ENCODE data around the gene CCDC7. TPM values are rescaled to one million over a fixed set of nuclear protein-coding genes. Genes with fewer than 3 reads are reported as not detected.
A peak's percentile ranks its signal among the peaks of the same experiment; 100 is the strongest.

Gene CCDC7
- total RNA-seq, 1 experiment from 2014 or later: 7.4 TPM

DNA sequence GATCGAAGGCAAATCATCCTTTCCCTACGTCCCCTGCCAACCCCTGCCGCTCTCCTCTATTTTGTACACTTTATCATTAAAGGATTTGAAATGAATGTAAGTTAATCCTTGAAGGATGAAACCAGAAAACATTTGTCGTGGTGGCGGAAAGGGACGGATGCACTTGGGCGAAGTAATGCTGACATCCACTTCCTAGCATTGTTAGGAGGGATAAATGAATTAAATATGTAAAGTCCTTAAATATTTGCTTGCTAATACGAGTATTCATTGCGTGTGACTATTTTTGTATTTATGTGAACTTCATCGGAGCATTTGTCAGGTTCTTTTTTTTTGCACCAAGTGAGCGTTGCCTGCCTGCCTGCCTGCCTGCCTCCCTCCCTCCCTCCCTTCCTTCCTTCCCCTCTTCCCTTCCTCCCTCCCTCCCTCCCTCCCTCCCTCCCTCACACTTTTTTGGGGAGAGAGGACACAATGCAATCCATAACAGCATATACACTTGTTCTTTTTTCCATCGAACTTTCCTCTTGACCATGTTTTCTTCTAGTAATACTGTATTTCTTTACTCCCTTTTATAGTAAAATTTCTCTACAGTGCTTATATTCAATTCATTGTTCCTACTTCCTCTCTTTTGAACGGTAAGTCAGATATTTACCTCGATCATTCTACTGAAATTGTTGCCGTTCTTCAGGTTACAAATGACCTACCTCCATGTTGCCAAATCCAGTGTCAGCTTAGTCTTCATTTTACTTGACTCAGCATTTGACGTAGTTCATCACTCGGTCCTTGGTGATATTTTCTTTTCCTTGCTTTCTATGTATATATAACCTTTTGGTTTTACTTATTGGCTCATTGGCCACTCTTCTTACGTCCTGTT, 831 bp downstream of the CCDC7 start:
- Mint-ChIP-seq H3K27ac (ENCODE audit: unreplicated experiment) (peak overlapping the region; percentile 71), H3K9me3 (ENCODE audit: low read depth, unreplicated experiment) (no peaks in the 10 kb centered on the region), H3K36me3 (ENCODE audit: insufficient read depth, unreplicated experiment) (peaks cover 20% of the 10 kb centered on the region), H3K4me1 (ENCODE audit: low read depth, unreplicated experiment) (no peaks in the 10 kb centered on the region), H3K27me3 (ENCODE audit: unreplicated experiment) (peaks cover 12% of the 10 kb centered on the region), H3K4me3 (ENCODE audit: low read depth, unreplicated experiment) (peak overlapping the region; percentile 71)
- no peak for DNase-seq
- TF ChIP-seq, protein P1, sequence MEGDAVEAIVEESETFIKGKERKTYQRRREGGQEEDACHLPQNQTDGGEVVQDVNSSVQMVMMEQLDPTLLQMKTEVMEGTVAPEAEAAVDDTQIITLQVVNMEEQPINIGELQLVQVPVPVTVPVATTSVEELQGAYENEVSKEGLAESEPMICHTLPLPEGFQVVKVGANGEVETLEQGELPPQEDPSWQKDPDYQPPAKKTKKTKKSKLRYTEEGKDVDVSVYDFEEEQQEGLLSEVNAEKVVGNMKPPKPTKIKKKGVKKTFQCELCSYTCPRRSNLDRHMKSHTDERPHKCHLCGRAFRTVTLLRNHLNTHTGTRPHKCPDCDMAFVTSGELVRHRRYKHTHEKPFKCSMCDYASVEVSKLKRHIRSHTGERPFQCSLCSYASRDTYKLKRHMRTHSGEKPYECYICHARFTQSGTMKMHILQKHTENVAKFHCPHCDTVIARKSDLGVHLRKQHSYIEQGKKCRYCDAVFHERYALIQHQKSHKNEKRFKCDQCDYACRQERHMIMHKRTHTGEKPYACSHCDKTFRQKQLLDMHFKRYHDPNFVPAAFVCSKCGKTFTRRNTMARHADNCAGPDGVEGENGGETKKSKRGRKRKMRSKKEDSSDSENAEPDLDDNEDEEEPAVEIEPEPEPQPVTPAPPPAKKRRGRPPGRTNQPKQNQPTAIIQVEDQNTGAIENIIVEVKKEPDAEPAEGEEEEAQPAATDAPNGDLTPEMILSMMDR (IDR thresholded peaks at IDR 0.05; ENCODE audit: unreplicated experiment): no peak
- BruUV-seq (replicated peaks): no TSS peak
- CTCF ChIA-PET: no interaction called here
- intact Hi-C loops (cut with micrococcal nuclease; ENCODE audit: unreplicated experiment): loop anchor here (5.0 to 10.0 kb wide), 2 partner anchors 64 to 558 kb away; no protein-coding TSS in a partner anchor

DNA sequence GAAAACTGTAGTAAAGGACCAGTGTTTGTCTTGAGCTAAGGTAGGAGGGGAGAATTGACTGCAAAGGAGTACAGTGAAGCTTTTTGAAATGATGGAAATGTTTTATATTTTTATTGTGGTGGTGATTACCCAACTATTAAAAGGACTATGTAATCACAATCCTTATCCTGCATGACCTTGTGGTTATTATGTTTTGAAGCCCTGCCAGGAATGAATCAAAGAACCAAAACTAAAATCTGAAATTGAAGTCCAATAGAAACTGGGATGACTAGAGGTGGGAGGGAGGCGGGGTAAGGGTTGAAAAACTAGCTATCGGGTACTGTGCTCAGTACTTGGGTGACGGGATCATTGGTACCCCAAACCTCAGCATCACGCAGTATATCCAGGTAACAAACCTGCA, 8.2 kb downstream of the CCDC7 start:
- Mint-ChIP-seq H3K9me3 (ENCODE audit: low read depth, unreplicated experiment) (no peaks in the 10 kb centered on the region), H3K27me3 (ENCODE audit: unreplicated experiment) (no peaks in the 10 kb centered on the region), H3K4me3 (ENCODE audit: low read depth, unreplicated experiment) (no peak overlapping the region), H3K27ac (ENCODE audit: unreplicated experiment) (no peak overlapping the region), H3K4me1 (ENCODE audit: low read depth, unreplicated experiment) (no peaks in the 10 kb centered on the region), H3K36me3 (ENCODE audit: insufficient read depth, unreplicated experiment) (no peaks in the 10 kb centered on the region)
- no peak for DNase-seq
- intact Hi-C loops (cut with micrococcal nuclease; ENCODE audit: unreplicated experiment): no loop called here
- CTCF ChIA-PET: no interaction called here
- TF ChIP-seq, protein P1 (IDR thresholded peaks at IDR 0.05; ENCODE audit: unreplicated experiment): no peak
- no TSS peak for BruUV-seq (replicated peaks)

DNA sequence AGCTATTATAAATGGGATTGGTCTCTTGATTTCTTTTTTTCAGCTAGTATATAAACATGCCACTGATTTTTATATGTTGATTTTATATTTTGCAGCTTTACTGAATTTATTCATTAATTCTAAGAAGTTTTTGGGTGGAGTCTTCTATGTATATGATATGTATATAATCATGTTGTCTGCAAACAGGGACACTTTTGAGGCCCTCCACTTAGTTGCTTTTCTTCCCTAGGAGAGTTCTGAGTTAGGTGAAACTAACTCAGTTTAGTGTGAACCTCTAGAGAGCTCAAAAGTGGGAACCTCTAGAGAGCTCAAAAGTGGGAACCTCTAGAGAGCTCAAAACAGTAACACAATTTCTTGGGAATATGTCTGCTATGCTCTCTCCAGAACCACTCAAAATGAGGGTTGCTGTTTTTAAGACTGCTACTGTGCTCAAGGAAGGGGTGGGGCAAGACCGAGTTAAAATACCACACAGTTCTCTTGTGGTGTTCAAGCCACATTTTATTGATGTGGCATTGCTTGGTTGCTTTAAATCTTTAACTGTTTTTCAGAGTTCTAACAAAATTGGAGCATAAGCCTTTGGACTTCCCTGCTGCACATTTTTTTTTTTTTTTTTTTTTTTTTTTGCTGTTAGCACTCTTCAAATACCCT, 13.2 kb downstream of the CCDC7 start:
- CTCF ChIA-PET: interaction anchor here (0.7 kb wide), 1 partner anchor 24 kb away, joined by 11 read pairs; no protein-coding TSS in a partner anchor
- TF ChIP-seq, protein P1 (IDR thresholded peaks at IDR 0.05; ENCODE audit: unreplicated experiment): no peak
- Mint-ChIP-seq H3K4me3 (ENCODE audit: low read depth, unreplicated experiment) (no peak overlapping the region), H3K36me3 (ENCODE audit: insufficient read depth, unreplicated experiment) (no peaks in the 10 kb centered on the region), H3K4me1 (ENCODE audit: low read depth, unreplicated experiment) (no peaks in the 10 kb centered on the region), H3K9me3 (ENCODE audit: low read depth, unreplicated experiment) (no peaks in the 10 kb centered on the region), H3K27ac (ENCODE audit: unreplicated experiment) (no peak overlapping the region), H3K27me3 (ENCODE audit: unreplicated experiment) (no peaks in the 10 kb centered on the region)
- intact Hi-C loops (cut with micrococcal nuclease; ENCODE audit: unreplicated experiment): no loop called here
- no peak for DNase-seq
- no TSS peak for BruUV-seq (replicated peaks)

DNA sequence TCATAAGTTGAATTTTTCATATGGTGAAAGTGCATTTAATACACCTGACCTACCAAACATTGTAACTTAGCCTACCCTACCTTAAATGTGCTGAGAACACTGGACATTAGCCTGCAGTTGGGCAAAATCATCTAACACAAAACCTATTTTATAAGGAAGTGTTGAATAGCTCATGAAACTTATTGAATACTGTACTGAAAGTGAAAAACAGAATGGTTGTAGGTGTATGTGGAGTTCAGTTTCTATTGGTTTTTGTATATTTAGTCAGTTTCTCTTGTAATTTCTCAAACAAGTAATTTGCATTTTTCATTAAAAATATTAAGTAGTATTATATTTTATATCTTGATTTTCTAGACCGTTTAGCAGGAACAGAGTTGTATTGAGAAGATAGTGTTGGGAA, 15.3 kb downstream of the CCDC7 start:
- DNase-seq: no peak
- no peaks in the 10 kb centered on the region for H3K9me3 Mint-ChIP-seq (ENCODE audit: low read depth, unreplicated experiment)
- TF ChIP-seq, protein P1 (IDR thresholded peaks at IDR 0.05; ENCODE audit: unreplicated experiment): no peak
- CTCF ChIA-PET: no interaction called here
- H3K4me1 Mint-ChIP-seq (ENCODE audit: low read depth, unreplicated experiment): no peaks in the 10 kb centered on the region
- intact Hi-C loops (cut with micrococcal nuclease; ENCODE audit: unreplicated experiment): no loop called here
- no peaks in the 10 kb centered on the region for H3K27me3 Mint-ChIP-seq (ENCODE audit: unreplicated experiment)
- H3K36me3 Mint-ChIP-seq (ENCODE audit: insufficient read depth, unreplicated experiment): no peaks in the 10 kb centered on the region
- H3K27ac Mint-ChIP-seq (ENCODE audit: unreplicated experiment): no peak overlapping the region
- BruUV-seq (replicated peaks): no TSS peak
- no peak overlapping the region for H3K4me3 Mint-ChIP-seq (ENCODE audit: low read depth, unreplicated experiment)

Data from Calu3 (cell line).